PFSK-1 (cell line): ENCODE data around the gene CUL9.

Experiments used
- POLR2AphosphoS5 ChIP-seq: IDR thresholded peaks from 2 replicates; pipeline ENCODE4 v1.6.1; 2012; ENCODE audit warnings: low read depth, mild to moderate bottlenecking, control low read depth, low read length, moderate library complexity
- TAF1 ChIP-seq: IDR thresholded peaks from 2 replicates; pipeline ENCODE4 v1.6.1; 2012; ENCODE audit warnings: low read length, control low read depth, borderline replicate concordance; ENCODE audit not compliant: insufficient read depth

DNA sequence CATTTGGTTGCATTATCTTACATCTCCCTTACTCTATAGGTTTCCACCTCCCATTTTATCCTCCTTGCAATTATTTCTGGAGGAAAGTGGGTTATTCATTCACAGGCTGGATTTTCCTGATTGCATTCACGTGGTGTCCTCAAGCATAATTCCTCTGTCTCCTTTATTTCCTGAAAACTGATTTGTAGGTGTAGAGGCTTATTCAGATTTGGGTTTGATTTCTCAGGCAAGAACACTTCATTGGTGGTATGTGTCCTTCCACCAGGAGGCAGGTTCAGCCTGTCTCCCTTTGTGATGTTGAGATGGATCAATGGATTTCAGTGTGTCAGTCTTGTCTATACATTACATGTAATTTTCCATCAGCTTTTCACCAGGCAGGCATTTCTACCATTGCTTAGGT, 30.0 kb downstream of the CUL9 start:
- TF ChIP-seq POLR2AphosphoS5 = no peak
- TF ChIP-seq TAF1 = no peak
